NCI-H1105 treated with DMSO at 0.1 percent for 48 hours (cell line): ENCODE data around the gene SYT6.

ENCODE experiments used
- DNase-seq: peaks from one replicate; lab custom pipeline; 2025; lab: John Stamatoyannopoulos, UW

Gene SYT6

GRCh38 chr1:114093624-114094362 lies 59.9 kb downstream of the SYT6 start:
- no peak for DNase-seq

- no peak for DNase-seq
Observed at GRCh38 chr1:114092186-114093062, 61.2 kb downstream of the SYT6 start.

GRCh38 chr1:114091711-114092110 lies 62.0 kb downstream of the SYT6 start:
- DNase-seq, result no peak

- DNase-seq, result no peak
Observed at GRCh38 chr1:114090738-114091505, 62.7 kb downstream of the SYT6 start.

- no peak for DNase-seq
Observed at GRCh38 chr1:114089502-114090138, 64.0 kb downstream of the SYT6 start.

- no peak for DNase-seq
Observed at GRCh38 chr1:114088392-114089299, 65.0 kb downstream of the SYT6 start.

DNA sequence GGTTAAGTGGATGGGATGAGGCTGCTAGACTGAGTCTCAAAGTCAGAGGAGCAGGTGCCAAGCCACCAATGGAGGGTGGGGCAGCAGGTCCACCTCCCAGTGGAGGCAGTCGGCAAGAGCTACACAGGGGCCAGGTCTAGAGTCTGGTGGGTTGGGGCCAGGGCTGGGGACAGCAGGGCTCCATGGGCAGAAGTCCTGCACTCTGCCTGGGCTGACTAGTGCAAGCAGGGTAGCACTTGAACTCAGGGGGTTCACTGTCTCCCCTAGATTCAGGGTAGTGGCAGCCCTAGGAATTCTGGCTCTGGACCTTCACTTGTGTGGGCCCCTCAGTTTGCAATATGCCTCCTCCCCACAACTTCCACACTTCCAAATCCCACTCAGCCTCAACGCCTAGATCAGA lies 66.2 kb downstream of the SYT6 start:
- no peak for DNase-seq

GRCh38 chr1:114086601-114087368 lies 66.9 kb downstream of the SYT6 start:
- DNase-seq, result no peak

DNA sequence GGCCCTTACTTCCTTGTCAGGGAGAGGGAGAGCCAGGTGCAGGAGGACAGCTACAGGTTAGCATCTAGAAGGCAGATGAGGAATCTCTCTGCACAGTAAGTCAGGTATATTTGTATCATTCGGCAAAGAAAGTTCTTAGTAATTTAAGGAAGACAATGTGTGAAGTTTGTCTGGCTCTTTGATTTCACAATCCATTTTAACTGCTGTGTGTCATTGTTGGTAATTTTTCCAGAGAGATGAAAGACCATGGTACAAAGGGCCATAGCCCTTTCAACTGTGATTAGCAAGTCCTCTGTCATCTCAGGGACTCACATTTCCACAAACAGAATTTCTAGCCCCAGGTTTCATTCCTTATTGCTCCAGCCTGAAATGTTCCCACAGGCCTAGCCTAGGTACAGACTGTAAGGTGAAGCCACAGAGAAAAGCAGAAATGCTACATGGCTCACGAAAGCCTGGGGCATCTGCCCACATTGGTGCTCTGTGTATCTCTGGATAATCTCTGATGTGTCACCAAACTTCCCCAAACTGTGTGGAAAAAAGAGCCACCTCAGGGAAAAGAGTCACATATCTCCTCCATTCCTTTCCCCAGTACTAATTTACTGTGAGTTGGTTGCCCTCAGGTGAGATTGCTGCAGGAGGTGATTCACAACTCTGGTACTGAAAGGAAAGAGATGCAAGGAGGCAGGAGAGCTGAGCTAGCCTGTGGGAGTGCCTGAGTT lies 70.6 kb downstream of the SYT6 start:
- no peak for DNase-seq

DNA sequence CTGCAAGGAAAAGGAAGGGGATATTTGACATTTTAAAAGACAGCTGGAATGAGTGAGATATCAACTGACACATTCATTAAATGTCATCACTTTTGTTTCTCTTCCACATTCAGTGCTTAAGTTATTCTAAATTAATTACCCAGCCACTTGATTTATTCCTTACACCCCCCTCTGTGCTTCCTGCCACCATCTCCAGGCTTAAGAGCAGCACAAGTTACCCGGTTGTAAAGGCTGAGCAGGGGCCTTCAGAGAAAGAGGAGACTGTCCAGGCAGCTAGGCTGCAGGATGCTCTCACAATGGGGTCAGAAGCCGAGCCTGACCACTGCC lies 71.4 kb downstream of the SYT6 start:
- no peak for DNase-seq

- DNase-seq, result no peak
Observed at GRCh38 chr1:114081437-114082303, 72.0 kb downstream of the SYT6 start.

DNA sequence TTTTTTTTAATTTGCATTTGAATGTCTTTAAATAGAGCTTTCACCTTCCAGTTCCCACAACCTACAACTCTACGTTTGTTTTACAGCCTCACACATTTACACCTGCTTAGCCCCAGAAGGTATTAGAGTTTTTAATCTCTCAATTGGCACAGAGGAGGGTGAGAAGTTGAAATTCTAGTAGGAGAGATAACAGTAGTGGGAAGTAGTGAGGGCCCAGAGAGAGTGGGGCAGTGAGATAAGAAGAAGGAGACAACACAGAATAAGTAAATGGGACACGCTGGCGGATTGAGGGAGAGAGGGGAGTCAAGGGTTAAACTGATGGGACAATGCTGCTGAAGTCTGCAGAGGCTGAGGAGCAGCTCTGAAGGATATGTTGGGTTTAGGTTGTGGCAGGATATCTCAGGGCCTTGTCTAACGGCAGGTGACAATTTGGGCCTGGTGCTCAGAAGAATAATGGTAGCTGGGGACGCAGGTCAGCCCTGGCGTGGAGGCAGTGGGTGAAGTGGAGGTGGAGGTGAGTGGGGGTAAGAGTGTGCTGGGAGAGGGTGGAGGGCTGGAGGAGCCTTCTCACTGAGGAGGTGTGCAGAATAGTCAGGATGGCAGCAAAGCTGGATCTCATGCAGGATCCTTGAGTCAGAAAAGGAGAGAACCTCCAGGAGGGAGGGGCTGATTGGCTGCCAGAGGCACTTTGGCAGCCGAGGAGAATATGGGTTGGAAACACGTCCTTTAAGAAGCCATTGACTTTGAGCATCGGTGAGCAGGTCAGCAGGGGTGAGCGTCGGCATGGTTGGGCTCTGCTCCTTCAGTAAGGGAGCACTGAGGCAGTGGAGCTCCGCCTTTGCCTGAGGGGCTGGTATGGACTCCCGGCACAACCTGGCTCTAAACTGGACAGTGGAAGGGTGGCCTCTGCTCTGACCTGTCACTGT lies 72.9 kb downstream of the SYT6 start:
- DNase-seq, result no peak

- DNase-seq, result no peak
Observed at GRCh38 chr1:114079596-114080190, 74.0 kb downstream of the SYT6 start.

GRCh38 chr1:114078116-114078515 lies 75.6 kb downstream of the SYT6 start:
- no peak for DNase-seq

DNA sequence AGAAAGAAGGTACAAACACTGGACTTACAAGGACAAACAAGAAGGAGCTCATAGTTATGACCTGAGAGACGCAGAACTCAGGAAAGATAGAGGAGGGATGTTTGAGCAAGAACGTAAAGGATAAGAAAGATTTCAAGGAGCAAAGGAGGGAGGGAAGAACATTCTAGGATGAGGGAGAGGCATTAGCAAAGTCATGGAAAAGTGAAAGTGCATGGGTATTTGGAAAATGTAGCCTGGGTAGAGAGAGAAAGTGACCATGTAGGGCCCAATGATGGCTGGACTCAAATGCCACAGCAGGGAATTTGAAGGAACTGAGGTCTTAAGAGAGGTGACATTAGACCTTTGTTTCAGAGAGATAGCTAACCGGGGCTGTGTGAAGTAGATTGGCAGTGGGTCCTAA lies 76.5 kb downstream of the SYT6 start:
- no peak for DNase-seq

- no peak for DNase-seq
Observed at GRCh38 chr1:114076308-114076707, 77.4 kb downstream of the SYT6 start.

DNA sequence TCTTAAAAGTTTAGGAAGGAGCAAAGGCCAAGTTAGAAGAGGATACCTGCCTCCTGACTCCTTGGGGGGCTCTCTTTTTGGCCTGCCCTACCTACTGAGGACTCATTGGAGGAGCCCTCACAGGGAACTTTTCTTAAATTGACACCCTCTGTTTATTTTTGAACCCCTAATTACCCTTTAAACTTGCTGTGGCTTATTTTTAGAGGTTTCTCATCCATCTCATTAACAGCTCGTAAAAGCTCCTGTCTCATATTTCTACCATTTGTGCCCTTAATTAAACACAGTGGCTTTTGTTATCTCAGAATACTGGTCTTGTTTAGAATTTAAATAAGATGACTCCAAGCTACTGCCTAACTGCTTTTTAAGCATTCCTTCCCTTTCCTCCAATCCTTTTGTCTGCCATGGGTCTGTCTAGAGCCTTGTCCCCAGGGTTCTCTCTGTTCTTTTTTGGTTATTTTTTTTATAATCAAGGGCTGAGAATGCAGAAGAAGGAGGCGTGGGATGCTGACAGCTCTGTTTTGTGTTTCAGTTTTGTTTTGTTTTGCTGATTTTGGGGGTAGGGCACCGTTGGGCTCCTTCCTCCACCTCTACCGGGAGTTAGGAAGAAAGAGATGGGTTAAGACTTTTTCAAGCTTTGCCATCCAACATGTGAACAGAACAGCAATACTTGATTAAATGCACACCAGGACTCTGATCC lies 78.0 kb downstream of the SYT6 start:
- DNase-seq, result peak; percentile 34
